Fibroblast of gingiva (primary cell): Measurements from ENCODE around the gene ALDH1A2.
"Not testable (repeated sequence)": the region's sequence is repeated elsewhere in the genome, so short reads cannot be mapped to it uniquely, and the experiment has no call there.

Source experiments
- DNase-seq: peaks from one replicate; pipeline ENCODE4 v3.0.0-alpha.2; 2011; ENCODE audit warnings: low read depth

The ALDH1A2 gene

DNA sequence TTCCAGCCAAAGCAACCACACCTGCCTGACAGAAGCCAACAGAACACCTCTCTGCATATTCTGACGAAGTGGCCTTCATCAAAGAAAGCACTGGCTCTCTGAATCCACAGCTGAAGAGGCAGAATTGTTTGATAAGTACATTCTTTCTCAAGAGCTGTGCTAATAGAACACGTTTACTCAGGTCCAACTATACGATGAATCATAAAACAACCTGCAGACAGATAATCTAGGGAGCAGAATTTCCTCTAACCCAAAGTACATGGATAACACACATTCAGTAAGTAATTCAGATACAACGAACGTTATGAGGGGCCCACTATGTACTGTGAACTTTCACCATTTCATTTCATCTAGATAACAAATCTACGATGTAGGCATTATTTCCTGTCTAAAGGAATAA lies 25.4 kb downstream of the ALDH1A2 start:
- no peak for DNase-seq

- no peak for DNase-seq
Observed at GRCh38 chr15:58039079-58040035, 26.2 kb downstream of the ALDH1A2 start.

- peak; percentile 30 for DNase-seq
Observed at GRCh38 chr15:58038426-58039078, 27.0 kb downstream of the ALDH1A2 start.

DNA sequence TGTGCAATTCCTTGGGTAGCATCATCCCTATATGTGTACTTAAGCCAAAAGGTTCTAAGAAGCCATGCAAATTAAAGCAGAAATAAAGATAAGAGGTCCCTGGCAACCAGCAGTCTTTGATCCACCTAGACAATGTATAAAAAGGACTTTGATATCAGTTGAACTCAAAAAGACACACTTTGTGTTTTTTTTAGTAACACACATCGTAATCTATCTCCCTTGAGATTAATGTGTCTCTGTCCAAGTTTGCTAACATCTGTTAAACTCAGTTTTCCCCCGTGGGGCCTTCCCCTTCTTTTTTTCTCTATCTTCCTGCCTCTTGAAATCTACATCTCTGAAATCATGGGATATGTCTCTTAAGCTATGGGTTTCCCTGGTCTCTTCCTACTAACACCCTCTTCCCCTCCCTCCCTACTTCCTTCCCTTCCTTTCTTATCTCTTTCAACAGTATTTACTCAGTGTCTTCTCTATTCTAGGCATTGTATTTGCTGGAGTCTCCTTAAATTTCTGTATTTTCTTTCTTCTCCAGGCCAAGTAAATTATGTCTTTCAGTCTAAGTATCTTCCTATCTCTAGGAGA lies 27.7 kb downstream of the ALDH1A2 start:
- no peak for DNase-seq

DNA sequence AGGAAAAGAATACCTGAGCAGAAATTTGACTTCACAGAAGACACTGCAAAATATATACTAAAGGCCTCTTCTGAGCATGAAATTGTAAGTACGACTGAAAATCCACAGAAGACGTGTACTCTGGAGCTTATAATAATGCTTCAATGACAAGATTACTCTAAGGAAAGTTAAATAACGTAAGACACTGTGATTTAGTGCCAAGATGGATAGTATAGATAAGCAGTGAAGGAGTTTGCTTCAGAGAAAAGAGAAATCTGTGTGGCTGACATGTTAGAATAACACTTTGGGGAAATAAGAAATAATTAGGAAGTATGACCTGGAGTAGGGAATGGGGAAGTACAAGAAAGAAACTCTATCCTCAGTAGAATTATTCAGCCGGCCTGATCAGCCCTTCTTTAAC lies 28.9 kb downstream of the ALDH1A2 start:
- no peak for DNase-seq

GRCh38 chr15:58028392-58028791 lies 37.1 kb downstream of the ALDH1A2 start:
- not testable (repeated sequence) for DNase-seq

GRCh38 chr15:58026552-58026951 lies 39.0 kb downstream of the ALDH1A2 start:
- no peak for DNase-seq

- no peak for DNase-seq
Observed at GRCh38 chr15:58026051-58026450, 39.5 kb downstream of the ALDH1A2 start.

DNA sequence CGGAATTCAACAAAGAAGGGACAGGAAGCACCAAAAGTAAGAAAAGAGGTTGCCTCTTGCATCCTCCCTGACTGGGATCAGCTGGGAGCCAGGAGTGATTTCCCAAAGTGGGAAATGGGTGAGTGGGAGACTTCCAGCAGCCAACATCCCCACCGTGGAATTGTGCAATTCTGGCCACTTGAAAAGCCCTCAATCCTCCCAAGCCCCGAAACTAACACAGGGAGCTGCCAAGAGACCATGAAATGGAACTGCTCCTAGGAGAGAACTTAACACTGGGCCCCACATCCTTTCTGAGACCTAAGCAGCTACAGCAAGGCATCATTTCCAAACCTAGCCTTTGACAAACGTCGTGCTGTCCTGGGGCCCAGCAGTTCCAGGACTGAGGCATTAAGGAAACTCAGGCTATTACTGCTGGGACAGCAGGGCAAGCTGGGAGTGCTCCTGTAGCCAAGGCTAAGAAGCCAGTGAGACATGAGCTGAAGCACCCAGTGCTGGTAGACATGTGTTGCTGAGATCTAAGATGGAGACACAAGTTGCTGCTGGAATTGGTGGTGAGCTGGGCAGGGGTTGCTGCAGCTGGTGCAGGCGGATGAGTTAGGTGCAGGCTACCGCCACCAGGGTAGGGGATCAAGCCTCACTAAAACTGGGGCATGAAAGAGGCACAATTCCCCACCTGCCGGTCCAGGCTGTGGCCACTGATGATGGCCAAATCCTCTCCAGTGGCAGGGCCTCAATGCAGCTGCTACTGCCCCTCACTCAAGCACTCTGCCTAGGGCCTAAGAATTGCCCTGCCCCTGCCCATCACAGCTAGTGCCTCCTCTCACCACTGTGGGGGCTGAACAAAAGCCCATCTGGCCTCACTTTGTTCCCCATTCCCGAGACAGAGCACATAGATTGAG lies 43.9 kb downstream of the ALDH1A2 start:
- no peak for DNase-seq

DNA sequence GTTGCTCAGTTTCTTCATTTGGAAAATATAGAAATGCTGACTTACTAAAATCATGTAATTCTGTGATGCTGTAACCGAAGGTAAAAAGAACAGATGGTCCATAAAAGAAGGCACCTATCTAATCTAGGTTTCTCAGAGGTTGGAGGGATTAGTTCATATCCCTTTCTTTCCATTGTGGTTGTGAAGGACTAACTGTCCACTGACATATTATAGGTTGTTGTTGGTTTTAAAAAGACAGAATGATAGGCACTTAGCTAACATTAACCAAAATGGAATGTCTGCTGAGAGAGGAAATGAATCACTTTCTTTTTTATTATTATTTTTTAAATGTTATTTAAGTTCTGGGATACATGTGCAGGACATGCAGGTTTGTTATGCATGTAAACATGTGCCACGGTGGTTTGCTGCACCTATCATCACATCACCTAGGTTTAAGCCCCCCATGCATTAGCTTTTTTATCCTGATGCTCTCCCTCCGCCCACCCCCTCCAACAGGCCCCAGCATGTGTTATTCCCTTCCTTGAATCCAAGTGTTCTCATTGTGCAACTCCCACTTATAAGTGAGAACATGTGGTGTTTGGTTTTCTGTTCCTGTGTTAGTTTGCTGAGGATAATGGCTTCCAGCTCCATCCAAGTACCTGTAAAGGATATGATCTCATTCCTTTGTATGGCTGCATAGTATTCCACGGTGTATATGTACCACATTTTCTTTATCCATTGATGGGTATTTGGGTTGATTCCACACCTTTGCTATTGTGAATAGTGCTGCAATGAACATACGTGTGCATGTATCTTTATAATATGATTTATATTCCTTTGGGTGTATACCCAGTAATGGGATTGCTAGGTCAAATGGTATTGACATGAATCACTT lies 45.8 kb downstream of the ALDH1A2 start:
- DNase-seq = peak; percentile 19

DNA sequence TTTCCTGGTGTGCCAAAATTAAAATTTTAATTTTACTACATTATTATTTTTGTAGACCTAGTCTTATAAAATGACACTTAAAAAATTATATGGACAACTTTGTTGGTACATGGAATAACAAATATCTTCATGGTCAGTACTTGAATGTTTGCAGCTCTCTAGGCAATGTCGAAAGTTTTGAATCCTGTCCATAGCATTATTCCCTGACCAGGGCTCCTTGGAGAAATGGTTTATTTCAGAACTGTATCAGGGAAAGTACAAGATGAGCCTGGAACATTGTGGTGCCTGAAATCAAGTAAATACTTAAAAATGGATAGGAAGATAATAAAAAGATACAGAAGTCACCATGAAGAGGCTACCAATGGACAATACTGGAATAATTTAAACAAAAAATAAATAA lies 47.6 kb downstream of the ALDH1A2 start:
- no peak for DNase-seq

DNA sequence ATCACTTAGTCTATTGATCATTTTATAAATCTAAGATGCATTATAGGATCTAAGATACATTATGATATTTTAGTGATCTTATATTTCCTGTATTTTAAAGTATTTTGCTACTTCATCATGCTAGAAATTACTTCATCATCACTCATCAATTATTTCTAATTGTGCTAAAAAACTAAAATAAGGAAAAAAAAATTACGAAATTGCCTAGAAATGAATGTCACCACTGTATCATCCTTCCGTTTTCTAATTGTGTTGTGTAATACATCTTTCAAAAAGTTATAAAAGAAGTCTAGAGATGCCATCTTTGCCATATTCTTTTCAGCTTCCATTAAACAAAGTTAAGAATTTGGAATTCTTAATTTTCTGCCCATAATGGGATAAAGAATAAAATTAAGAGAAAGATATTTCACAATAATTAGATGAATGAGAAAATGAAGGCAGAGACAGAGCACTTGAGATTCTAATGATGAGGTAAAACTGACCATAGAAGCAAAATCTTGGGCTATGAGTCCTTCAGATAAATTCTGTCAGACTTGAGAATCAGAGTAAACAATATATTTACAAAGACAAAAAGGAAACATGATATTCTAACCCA lies 48.8 kb downstream of the ALDH1A2 start:
- no peak for DNase-seq

GRCh38 chr15:58015565-58015964 lies 49.9 kb downstream of the ALDH1A2 start:
- peak; percentile 5 for DNase-seq

DNA sequence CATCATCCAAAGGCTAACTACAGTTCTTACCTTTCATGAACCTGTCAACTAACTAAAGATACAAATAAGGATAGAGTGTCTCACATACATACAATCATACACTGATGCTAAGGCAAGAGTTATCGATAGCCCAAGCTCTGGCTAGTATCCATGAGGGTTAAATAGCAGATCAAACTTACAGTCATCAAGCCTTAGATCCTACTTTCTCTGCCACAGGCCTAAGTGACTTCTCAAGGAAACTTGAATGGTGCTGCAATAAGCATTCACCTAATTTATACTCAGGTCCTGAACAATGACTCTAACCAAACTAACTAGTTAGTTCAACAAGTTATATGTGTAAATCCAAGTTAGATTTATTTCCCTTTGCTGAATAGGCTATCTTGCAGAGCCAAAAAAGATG lies 51.0 kb downstream of the ALDH1A2 start:
- DNase-seq = no peak

GRCh38 chr15:58014040-58014439 lies 51.5 kb downstream of the ALDH1A2 start:
- no peak for DNase-seq

DNA sequence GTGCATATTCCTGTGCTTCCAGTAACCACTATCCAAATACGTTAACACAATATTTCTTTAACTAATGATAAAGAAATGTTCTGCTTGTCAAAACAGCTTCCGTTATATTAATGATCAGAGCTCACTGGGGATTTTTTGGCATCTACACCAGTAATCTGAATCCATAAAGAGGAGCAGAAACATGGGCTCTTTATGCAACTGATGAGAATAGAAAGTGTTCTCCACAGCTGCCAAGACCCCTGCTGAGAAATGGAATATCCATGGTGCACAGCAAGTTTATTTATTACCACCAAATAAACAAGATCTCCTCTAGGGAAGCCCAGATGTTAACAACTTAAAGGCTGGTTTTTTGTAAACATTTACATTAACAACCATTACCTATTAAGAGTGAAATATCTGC lies 54.5 kb downstream of the ALDH1A2 start:
- peak; percentile 3 for DNase-seq

- DNase-seq = no peak
Observed at GRCh38 chr15:58003810-58004209, 61.7 kb downstream of the ALDH1A2 start.

DNA sequence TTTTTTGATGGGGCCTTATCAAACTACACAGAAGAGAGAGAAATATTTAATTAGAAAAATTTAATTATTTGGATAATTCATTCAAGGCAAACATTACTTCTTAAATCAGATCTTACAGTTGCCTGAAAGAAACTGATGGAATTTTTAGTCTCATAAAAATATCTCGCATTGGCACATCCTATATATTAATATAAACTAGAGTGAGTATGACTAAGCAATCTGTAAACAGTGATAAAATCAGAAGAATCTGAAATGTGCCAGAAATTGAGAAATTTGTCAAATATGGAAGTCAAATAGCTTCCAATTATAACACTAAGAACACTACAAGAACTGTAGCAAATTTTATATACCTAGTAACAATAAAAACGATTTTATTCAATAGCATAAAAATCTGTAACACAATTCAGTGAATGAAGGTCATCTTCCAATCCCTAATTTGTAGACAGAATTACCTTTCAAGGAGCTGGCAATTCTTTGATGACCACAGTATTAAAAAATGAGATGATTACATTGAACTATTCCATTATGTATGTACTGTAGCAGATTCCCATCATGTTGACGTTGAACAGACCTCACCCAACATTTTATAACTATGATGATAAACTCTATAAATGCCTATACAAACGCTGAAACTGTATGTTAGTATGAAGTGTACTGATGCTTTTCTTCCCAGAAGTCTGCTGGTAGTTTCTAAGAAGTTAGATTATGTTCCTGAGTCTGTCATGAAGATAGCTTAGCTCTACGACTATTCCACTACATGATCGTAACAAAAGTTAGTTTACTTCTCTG lies 63.0 kb downstream of the ALDH1A2 start:
- DNase-seq = no peak

DNA sequence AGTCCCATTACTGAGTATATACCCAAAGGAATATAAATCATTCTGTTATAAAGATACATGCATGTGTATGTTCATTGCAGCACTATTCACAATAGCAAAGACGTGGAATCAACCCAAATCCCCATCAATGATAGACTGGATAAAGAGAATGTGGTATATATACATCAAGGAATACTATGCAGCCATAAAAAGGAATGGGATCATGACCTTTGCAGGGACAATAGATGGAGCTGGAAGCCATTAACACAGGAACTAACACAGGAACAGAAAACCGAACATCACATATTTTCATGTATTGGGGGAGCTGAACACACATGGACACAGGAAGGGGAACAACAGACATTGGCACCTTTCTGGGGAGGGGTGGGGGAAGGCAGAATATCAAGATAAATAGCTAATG lies 65.8 kb downstream of the ALDH1A2 start:
- not testable (repeated sequence) for DNase-seq

- no peak for DNase-seq
Observed at GRCh38 chr15:57996561-57996960, 69.0 kb downstream of the ALDH1A2 start.
